ENCODE results near the gene LPAR6. TPM values are rescaled to one million over a fixed set of nuclear protein-coding genes. Genes with fewer than 3 reads are reported as not detected.

Gene LPAR6
- total RNA-seq, 1 donor from 2014 or later, result 30.9 TPM

Other genes with a start within 250 kb of the LPAR6 start
- gene ITM2B, start 179.9 kb downstream of the LPAR6 start, total RNA-seq, result 802 TPM
- gene RB1, start 109.4 kb downstream of the LPAR6 start, total RNA-seq, result 41.0 TPM
- gene RCBTB2, start 120.0 kb upstream of the LPAR6 start, total RNA-seq, result 18.4 TPM
- gene CYSLTR2, start 240.8 kb upstream of the LPAR6 start, total RNA-seq, result 0.67 TPM